WTC11 (cell line): ENCODE results near the gene APOBEC3B.
"Not testable (repeated sequence)": the region's sequence is repeated elsewhere in the genome, so short reads cannot be mapped to it uniquely, and the experiment has no call there.

Experiments used
- GABPB1 ChIP-seq: sonication (generic); formaldehyde crosslinking; IDR thresholded peaks from 2 replicates; pipeline ENCODE4 v1.8.1; 2023; ENCODE audit warnings: mild to moderate bottlenecking, missing genetic modification reagents
- GTF2I ChIP-seq: fragments of 250-450 bp; sonication (Bioruptor Pico); conservative IDR thresholded peaks from 2 replicates; pipeline ENCODE4 v1.4.0; 2021; ENCODE audit warnings: mild to moderate bottlenecking
- IRF2 ChIP-seq: sonication (generic); formaldehyde crosslinking; IDR thresholded peaks from 2 replicates; pipeline ENCODE4 v1.8.0; 2022; ENCODE audit warnings: low read depth, missing genetic modification reagents, borderline replicate concordance
- NR2C2 ChIP-seq: sonication (generic); formaldehyde crosslinking; IDR thresholded peaks from 2 replicates; pipeline ENCODE4 v1.8.0; 2022; ENCODE audit warnings: mild to moderate bottlenecking, missing genetic modification reagents
- TF ChIP-seq, protein P1 (sequence below): sonication (generic); formaldehyde crosslinking; IDR thresholded peaks from 2 replicates; pipeline ENCODE4 v1.8.1; 2023; ENCODE audit warnings: mild to moderate bottlenecking, missing genetic modification reagents, moderate library complexity
- TF ChIP-seq, protein P2 (sequence below): fragments of 250-450 bp; sonication (Bioruptor Pico); conservative IDR thresholded peaks from 2 replicates; pipeline ENCODE4 v1.9.0; 2021; ENCODE audit warnings: mild to moderate bottlenecking
- TF ChIP-seq, protein P3 (sequence below): fragments of 200-600 bp; IDR thresholded peaks from 2 replicates; pipeline ENCODE4 v1.8.0; 2022; ENCODE audit warnings: antibody characterized with exemption
- TF ChIP-seq, protein P4 (sequence below): fragments of 250-450 bp; sonication (Bioruptor Pico); IDR thresholded peaks from 2 replicates; pipeline ENCODE4 v2.1.2; 2022; ENCODE audit warnings: mild to moderate bottlenecking, moderate library complexity
- TF ChIP-seq, protein P5 (sequence below): sonication (generic); formaldehyde crosslinking; IDR thresholded peaks from 2 replicates; pipeline ENCODE4 v1.8.0; 2022; ENCODE audit warnings: mild to moderate bottlenecking, missing genetic modification reagents
- TF ChIP-seq, protein P6 (sequence below): sonication (generic); formaldehyde crosslinking; IDR thresholded peaks from 2 replicates; pipeline ENCODE4 v1.8.1; 2023; ENCODE audit warnings: mild to moderate bottlenecking, missing genetic modification reagents

DNA sequence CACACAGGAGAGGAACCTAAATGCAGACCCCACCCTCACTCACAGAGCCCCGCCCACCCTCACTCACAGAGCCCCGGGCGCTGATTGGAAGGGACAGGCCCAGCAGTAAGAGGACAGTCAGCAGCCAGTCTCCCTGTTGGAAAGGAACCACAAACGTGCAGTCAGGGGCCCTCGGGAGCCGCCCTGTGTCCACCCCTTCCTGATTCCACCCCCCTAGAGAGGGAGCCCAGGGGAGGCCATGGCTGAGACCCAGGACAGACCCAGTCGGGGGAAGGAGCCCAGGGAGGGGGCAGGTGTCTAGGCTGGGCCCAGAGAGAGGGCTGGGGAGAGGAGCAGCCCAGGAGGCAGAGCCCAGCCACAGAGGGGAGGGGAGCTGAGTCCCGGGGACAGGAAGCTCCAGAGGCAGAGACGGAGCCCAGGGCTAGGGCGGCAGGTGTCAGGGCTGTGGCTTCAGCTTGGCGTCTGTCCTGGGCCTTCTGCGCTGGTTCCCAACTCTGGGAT, 10.8 kb downstream of the APOBEC3B start:
- TF ChIP-seq, protein P1, sequence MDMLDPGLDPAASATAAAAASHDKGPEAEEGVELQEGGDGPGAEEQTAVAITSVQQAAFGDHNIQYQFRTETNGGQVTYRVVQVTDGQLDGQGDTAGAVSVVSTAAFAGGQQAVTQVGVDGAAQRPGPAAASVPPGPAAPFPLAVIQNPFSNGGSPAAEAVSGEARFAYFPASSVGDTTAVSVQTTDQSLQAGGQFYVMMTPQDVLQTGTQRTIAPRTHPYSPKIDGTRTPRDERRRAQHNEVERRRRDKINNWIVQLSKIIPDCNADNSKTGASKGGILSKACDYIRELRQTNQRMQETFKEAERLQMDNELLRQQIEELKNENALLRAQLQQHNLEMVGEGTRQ (CRISPR knock-in tag): not testable (repeated sequence)
- TF ChIP-seq, protein P2, sequence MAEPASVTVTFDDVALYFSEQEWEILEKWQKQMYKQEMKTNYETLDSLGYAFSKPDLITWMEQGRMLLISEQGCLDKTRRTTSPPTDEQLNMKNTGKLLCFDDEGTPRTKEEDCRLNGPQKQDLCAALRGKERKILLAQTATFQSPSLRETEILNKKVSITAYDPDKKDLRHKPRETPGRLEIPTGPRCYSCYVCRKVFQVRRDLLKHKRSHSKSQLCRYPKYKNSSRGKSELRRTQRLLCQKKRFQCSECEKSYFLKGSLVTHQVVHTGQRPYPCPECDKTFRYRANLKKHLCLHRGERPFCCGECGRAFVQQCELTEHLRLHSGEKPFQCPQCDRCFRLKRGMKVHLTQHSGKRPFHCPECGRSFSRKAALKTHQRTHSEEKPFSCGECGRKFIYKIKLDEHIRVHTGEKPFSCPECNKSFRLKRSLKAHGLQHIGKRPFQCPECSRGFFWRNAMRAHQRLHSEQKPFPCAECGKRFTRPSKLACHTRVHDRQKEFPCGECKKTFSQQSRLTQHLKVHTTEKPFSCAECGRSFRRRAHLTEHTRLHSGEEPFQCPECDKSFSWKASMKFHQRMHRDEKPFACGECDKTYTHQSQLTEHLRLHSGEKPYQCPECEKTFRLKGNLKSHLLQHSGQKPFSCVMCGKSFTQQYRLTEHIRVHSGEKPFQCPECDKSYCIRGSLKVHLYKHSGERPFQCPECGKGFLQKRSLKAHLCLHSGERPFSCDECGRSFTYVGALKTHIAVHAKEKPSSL (CRISPR knock-in tag): not testable (repeated sequence)
- TF ChIP-seq, protein P3, sequence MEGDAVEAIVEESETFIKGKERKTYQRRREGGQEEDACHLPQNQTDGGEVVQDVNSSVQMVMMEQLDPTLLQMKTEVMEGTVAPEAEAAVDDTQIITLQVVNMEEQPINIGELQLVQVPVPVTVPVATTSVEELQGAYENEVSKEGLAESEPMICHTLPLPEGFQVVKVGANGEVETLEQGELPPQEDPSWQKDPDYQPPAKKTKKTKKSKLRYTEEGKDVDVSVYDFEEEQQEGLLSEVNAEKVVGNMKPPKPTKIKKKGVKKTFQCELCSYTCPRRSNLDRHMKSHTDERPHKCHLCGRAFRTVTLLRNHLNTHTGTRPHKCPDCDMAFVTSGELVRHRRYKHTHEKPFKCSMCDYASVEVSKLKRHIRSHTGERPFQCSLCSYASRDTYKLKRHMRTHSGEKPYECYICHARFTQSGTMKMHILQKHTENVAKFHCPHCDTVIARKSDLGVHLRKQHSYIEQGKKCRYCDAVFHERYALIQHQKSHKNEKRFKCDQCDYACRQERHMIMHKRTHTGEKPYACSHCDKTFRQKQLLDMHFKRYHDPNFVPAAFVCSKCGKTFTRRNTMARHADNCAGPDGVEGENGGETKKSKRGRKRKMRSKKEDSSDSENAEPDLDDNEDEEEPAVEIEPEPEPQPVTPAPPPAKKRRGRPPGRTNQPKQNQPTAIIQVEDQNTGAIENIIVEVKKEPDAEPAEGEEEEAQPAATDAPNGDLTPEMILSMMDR: not testable (repeated sequence)
- TF ChIP-seq, protein P4, sequence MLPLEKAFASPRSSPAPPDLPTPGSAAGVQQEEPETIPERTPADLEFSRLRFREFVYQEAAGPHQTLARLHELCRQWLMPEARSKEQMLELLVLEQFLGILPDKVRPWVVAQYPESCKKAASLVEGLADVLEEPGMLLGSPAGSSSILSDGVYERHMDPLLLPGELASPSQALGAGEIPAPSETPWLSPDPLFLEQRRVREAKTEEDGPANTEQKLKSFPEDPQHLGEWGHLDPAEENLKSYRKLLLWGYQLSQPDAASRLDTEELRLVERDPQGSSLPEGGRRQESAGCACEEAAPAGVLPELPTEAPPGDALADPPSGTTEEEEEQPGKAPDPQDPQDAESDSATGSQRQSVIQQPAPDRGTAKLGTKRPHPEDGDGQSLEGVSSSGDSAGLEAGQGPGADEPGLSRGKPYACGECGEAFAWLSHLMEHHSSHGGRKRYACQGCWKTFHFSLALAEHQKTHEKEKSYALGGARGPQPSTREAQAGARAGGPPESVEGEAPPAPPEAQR (CRISPR knock-in tag): not testable (repeated sequence)
- not testable (repeated sequence) for TF ChIP-seq IRF2, NR2C2, GABPB1, GTF2I (CRISPR knock-in tag)
- TF ChIP-seq, protein P5, sequence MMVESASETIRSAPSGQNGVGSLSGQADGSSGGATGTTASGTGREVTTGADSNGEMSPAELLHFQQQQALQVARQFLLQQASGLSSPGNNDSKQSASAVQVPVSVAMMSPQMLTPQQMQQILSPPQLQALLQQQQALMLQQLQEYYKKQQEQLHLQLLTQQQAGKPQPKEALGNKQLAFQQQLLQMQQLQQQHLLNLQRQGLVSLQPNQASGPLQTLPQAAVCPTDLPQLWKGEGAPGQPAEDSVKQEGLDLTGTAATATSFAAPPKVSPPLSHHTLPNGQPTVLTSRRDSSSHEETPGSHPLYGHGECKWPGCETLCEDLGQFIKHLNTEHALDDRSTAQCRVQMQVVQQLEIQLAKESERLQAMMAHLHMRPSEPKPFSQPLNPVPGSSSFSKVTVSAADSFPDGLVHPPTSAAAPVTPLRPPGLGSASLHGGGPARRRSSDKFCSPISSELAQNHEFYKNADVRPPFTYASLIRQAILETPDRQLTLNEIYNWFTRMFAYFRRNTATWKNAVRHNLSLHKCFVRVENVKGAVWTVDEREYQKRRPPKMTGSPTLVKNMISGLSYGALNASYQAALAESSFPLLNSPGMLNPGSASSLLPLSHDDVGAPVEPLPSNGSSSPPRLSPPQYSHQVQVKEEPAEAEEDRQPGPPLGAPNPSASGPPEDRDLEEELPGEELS: not testable (repeated sequence)
- TF ChIP-seq, protein P6, sequence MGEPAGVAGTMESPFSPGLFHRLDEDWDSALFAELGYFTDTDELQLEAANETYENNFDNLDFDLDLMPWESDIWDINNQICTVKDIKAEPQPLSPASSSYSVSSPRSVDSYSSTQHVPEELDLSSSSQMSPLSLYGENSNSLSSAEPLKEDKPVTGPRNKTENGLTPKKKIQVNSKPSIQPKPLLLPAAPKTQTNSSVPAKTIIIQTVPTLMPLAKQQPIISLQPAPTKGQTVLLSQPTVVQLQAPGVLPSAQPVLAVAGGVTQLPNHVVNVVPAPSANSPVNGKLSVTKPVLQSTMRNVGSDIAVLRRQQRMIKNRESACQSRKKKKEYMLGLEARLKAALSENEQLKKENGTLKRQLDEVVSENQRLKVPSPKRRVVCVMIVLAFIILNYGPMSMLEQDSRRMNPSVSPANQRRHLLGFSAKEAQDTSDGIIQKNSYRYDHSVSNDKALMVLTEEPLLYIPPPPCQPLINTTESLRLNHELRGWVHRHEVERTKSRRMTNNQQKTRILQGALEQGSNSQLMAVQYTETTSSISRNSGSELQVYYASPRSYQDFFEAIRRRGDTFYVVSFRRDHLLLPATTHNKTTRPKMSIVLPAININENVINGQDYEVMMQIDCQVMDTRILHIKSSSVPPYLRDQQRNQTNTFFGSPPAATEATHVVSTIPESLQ: not testable (repeated sequence)
